Ascending aorta (tissue), 2 donors: ENCODE results near the gene HOXB5. TPM values are rescaled to one million over a fixed set of nuclear protein-coding genes. Genes with fewer than 3 reads are reported as not detected.
A peak's percentile ranks its signal among the peaks of the same experiment; 100 is the strongest.

ENCODE experiments used
- DNase-seq, 2 donors: peaks; one replicate each; pipeline ENCODE4 v3.0.0-alpha.2; 2019; ENCODE audit warnings: low spot score in 2 of 2
- H3K27ac ChIP-seq, 2 donors: fragments of 200-600 bp; sonication (generic); one replicate each; pipeline ENCODE4 v1.5.1; 2016 to 2017; ENCODE audit warnings: mild to moderate bottlenecking in 1 of 2
- H3K27me3 ChIP-seq: fragments of 200-600 bp; sonication (generic); one replicate; pipeline ENCODE4 v1.5.1; 2017
- H3K36me3 ChIP-seq, 2 donors: fragments of 200-600 bp; sonication (generic); one replicate each; pipeline ENCODE4 v1.5.1; 2016
- H3K4me1 ChIP-seq, 2 donors: fragments of 200-600 bp; sonication (generic); one replicate each; pipeline ENCODE4 v1.5.1; 2016 to 2017; ENCODE audit warnings: mild to moderate bottlenecking in 1 of 2
- H3K4me3 ChIP-seq, 2 donors: fragments of 200-600 bp; sonication (generic); one replicate each; pipeline ENCODE4 v1.5.1; 2016 to 2017; ENCODE audit warnings: mild to moderate bottlenecking in 1 of 2
- H3K9me3 ChIP-seq, 2 donors: fragments of 200-600 bp; sonication (generic); one replicate each; pipeline ENCODE4 v1.5.1; 2016
- intact Hi-C: fragments of 100-400 bp; cut with DNase I; formaldehyde crosslinking; loops from one replicate; pipeline ENCODE4 v1.15.1; 2023
- total RNA-seq: library from RNA; depleted of rRNA; stranded (reverse); fragments of >200 nt; gene quantifications from one replicate; pipeline ENCODE4 v1.1.0, GENCODE V29; 2016
- TF ChIP-seq, protein P1 (sequence below), 3 experiments: fragments of 200-600 bp in 2 of 3; fragments of 450-650 bp in 1 of 3; sonication (generic) in 2 of 3; IDR thresholded peaks; one replicate each; pipeline ENCODE4 v1.5.1; 2016 to 2019; ENCODE audit warnings: antibody characterized with exemption in 3 of 3, mild to moderate bottlenecking in 1 of 3, moderate library complexity in 1 of 3

Gene HOXB5
- total RNA-seq, 1 donor from 2014 or later: 0.53 TPM

DNA sequence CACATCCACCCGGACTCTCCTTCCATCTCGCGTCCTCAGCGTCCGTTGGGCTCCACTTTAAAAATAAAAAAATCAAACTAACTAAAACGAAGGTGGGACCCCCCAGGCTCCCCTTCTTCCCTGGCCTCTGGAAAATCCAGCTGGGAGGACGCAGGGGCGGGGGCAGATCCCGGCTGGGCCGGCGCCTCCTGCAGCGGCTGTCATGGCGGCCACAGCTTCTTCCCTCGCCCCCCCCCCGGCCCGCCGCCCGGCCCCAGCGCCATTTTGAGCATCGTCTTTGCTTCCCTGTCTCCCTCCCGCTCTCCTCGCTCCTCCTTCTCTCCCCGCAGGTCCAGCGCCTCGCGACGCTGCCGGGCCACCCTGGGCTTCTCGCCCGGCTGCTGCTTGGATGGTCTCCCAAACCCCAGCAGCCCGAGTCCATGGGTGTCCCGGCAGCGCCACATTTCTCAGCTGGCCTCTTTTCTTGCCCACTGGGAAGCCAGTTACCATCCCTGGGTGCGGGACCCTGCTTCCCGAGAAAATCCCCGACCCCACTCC, 51.9 kb downstream of the HOXB5 start:
- TF ChIP-seq, protein P1, sequence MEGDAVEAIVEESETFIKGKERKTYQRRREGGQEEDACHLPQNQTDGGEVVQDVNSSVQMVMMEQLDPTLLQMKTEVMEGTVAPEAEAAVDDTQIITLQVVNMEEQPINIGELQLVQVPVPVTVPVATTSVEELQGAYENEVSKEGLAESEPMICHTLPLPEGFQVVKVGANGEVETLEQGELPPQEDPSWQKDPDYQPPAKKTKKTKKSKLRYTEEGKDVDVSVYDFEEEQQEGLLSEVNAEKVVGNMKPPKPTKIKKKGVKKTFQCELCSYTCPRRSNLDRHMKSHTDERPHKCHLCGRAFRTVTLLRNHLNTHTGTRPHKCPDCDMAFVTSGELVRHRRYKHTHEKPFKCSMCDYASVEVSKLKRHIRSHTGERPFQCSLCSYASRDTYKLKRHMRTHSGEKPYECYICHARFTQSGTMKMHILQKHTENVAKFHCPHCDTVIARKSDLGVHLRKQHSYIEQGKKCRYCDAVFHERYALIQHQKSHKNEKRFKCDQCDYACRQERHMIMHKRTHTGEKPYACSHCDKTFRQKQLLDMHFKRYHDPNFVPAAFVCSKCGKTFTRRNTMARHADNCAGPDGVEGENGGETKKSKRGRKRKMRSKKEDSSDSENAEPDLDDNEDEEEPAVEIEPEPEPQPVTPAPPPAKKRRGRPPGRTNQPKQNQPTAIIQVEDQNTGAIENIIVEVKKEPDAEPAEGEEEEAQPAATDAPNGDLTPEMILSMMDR (IDR thresholded peaks at IDR 0.05): no peak
- peaks cover 0 to 7% of the 10 kb centered on the region in 2 donors for H3K36me3 ChIP-seq
- DNase-seq: peak in 1 of 2 donors; percentile 85
- intact Hi-C loops: loop anchor here (5.0 kb wide), 2 partner anchors 49 to 514 kb away; no protein-coding TSS in a partner anchor
- H3K4me1 ChIP-seq: peaks cover 6 to 28% of the 10 kb centered on the region in 2 donors
- H3K9me3 ChIP-seq: no peaks in the 10 kb centered on the region
- H3K27me3 ChIP-seq: no peaks in the 10 kb centered on the region
- H3K4me3 ChIP-seq: peak overlapping the region; percentile 76 to 83
- peak overlapping the region; percentile 93 to 97 for H3K27ac ChIP-seq

Other genes with a start within 250 kb of the HOXB5 start
- gene SKAP1, start 163.6 kb downstream of the HOXB5 start, total RNA-seq: not detected
- not detected for gene HOXB1, start 62.8 kb downstream of the HOXB5 start, total RNA-seq
- gene HOXB2, start 48.7 kb downstream of the HOXB5 start, total RNA-seq: 55.3 TPM
- 20.4 TPM for gene HOXB4, start 15.4 kb downstream of the HOXB5 start, total RNA-seq
- 19.3 TPM for gene HOXB3, start 3.5 kb downstream of the HOXB5 start, total RNA-seq
- gene HOXB6, start 11.2 kb upstream of the HOXB5 start, total RNA-seq: 5.1 TPM
- 15.0 TPM for gene HOXB7, start 17.2 kb upstream of the HOXB5 start, total RNA-seq
- gene HOXB8, start 21.5 kb upstream of the HOXB5 start, total RNA-seq: not detected
- not detected for gene HOXB9, start 32.6 kb upstream of the HOXB5 start, total RNA-seq
- not detected for gene PRAC1, start 128.7 kb upstream of the HOXB5 start, total RNA-seq
- not detected for gene PRAC2, start 129.4 kb upstream of the HOXB5 start, total RNA-seq
- gene HOXB13, start 135.0 kb upstream of the HOXB5 start, total RNA-seq: not detected
- gene TTLL6, start 223.4 kb upstream of the HOXB5 start, total RNA-seq: not detected
- 34.9 TPM for gene CALCOCO2, start 237.3 kb upstream of the HOXB5 start, total RNA-seq